Left lung (tissue), 10 donors: ENCODE measurements around the gene STON1. TPM values are rescaled to one million over a fixed set of nuclear protein-coding genes. Genes with fewer than 3 reads are reported as not detected.
A peak's percentile ranks its signal among the peaks of the same experiment; 100 is the strongest.
"Not testable (repeated sequence)": the region's sequence is repeated elsewhere in the genome, so short reads cannot be mapped to it uniquely, and the experiment has no call there.

Source experiments
- ATAC-seq: fragments of 200-7000 bp; cut with Tn5 transposase; one replicate; pipeline ENCODE4 v1.9.1; 2020; ENCODE audit warnings: moderate library complexity
- DNase-seq, 4 donors: peaks; one replicate each; pipeline ENCODE4 v3.0.0-alpha.2; 2013 to 2020
- H3K27ac ChIP-seq, 2 donors: fragments of 200-600 bp; sonication (generic) in 1 of 2; one replicate each; pipeline versions ENCODE4 v1.5.0 to v1.8.0; 2020 to 2021
- H3K27me3 ChIP-seq, 2 donors: fragments of 200-600 bp; sonication (generic) in 1 of 2; one replicate each; pipeline versions ENCODE4 v1.5.0 to v1.8.0; 2020 to 2021
- H3K36me3 ChIP-seq, 2 donors: fragments of 200-600 bp; sonication (generic) in 1 of 2; one replicate each; pipeline versions ENCODE4 v1.5.0 to v1.8.0; 2020 to 2021
- H3K4me1 ChIP-seq, 2 donors: fragments of 200-600 bp; one replicate each; pipeline ENCODE4 v1.8.0; 2021
- H3K4me3 ChIP-seq, 2 donors: fragments of 200-600 bp; sonication (generic) in 1 of 2; one replicate each; pipeline versions ENCODE4 v1.5.0 to v1.8.0; 2020 to 2021; ENCODE audit warnings: mild to moderate bottlenecking in 1 of 2
- H3K9me3 ChIP-seq, 2 donors: fragments of 200-600 bp; sonication (generic) in 1 of 2; one replicate each; pipeline versions ENCODE4 v1.5.0 to v1.8.0; 2020 to 2021
- CTCF ChIP-seq, 2 donors: fragments of 200-600 bp; sonication (generic) in 1 of 2; IDR thresholded peaks; one replicate each; pipeline versions ENCODE4 v1.5.0 to v1.8.0; 2021; ENCODE audit warnings: antibody characterized with exemption in 2 of 2
- intact Hi-C, 2 donors: fragments of 100-400 bp; cut with DNase I; formaldehyde crosslinking; loops; one replicate each; pipeline versions ENCODE4 v1.11.2 to v1.14.2; 2022
- polyA plus RNA-seq, 6 donors: library from polyadenylated mRNA; unstranded; fragments of 120-200 nt; gene quantifications; one replicate each; pipeline ENCODE4 v1.2.1, GENCODE V29; 2013; ENCODE audit not compliant: insufficient read length in 6 of 6
- total RNA-seq, 2 donors: library from RNA; stranded (reverse); fragmentation: NEBNext Ultra II Directional; extraction: Animal tissue kit (Norgen Biotek cat#: 25700); gene quantifications; one replicate each; pipeline ENCODE4 v1.2.1, GENCODE V29; 2021
- donor health status: DM: no; HTN: yes; CAD: no.
- donor health status: DM: no; HTN: no; CAD: no.

The STON1 gene
- total and polyA plus RNA-seq, 8 donors, result 12.4 to 24.3 (median 19.2) TPM

- H3K4me3 ChIP-seq, result no peak overlapping the region
- ATAC-seq, result no peak
- H3K4me1 ChIP-seq, result peaks cover 3 to 15% of the 10 kb centered on the region in 2 donors
- no peak for TF ChIP-seq CTCF (IDR thresholded peaks at IDR 0.05)
- no peaks in the 10 kb centered on the region for H3K27me3 ChIP-seq
- intact Hi-C loops, result no loop called here
- no peaks in the 10 kb centered on the region for H3K9me3 ChIP-seq
- H3K27ac ChIP-seq, result no peak overlapping the region
- no peak for DNase-seq
- H3K36me3 ChIP-seq, result peaks cover 1 to 96% of the 10 kb centered on the region in 2 donors
Observed at GRCh38 chr2:48514348-48515003, 15.5 kb upstream of the STON1 start.

GRCh38 chr2:48515513-48515985 is 14.4 kb upstream of the STON1 start:
- DNase-seq, result peak in 2 of 4 donors; percentile 30 to 54
- H3K4me1 ChIP-seq, result peaks cover 3 to 4% of the 10 kb centered on the region in 2 donors
- peaks cover 4 to 99% of the 10 kb centered on the region in 2 donors for H3K36me3 ChIP-seq
- ATAC-seq, result peak; percentile 95
- no peaks in the 10 kb centered on the region for H3K27me3 ChIP-seq
- H3K4me3 ChIP-seq, result no peak overlapping the region
- intact Hi-C loops, result no loop called here
- H3K9me3 ChIP-seq, result no peaks in the 10 kb centered on the region
- H3K27ac ChIP-seq, result peak overlapping the region in 1 of 2 donors; percentile 61
- TF ChIP-seq CTCF (IDR thresholded peaks at IDR 0.05), result no peak

GRCh38 chr2:48519593-48519992 is 10.4 kb upstream of the STON1 start:
- no peak for ATAC-seq
- intact Hi-C loops, result no loop called here
- TF ChIP-seq CTCF (IDR thresholded peaks at IDR 0.05), result no peak
- no peak overlapping the region for H3K27ac ChIP-seq
- peaks cover 4 to 80% of the 10 kb centered on the region in 2 donors for H3K36me3 ChIP-seq
- no peaks in the 10 kb centered on the region for H3K9me3 ChIP-seq
- DNase-seq, result no peak
- H3K4me3 ChIP-seq, result no peak overlapping the region
- H3K4me1 ChIP-seq, result peaks cover 0 to 3% of the 10 kb centered on the region in 2 donors
- no peaks in the 10 kb centered on the region for H3K27me3 ChIP-seq

- H3K27ac ChIP-seq, H3K4me3 ChIP-seq, ATAC-seq, intact Hi-C loops, DNase-seq, H3K27me3 ChIP-seq, H3K4me1 ChIP-seq, H3K9me3 ChIP-seq: not testable (repeated sequence)
- H3K36me3 ChIP-seq, result peaks cover under 1 to 28% of the 10 kb centered on the region in 2 donors
Observed at GRCh38 chr2:48524756-48525155, 5.2 kb upstream of the STON1 start.

- DNase-seq (peak in 1 of 4 donors; percentile 58), ATAC-seq (no peak)
- H3K27me3 ChIP-seq, result peaks cover 0 to 8% of the 10 kb centered on the region in 2 donors
- H3K4me3 ChIP-seq, result no peak overlapping the region
- H3K9me3 ChIP-seq, result no peaks in the 10 kb centered on the region
- intact Hi-C loops, result no loop called here
- H3K4me1 ChIP-seq, result peaks cover 0 to 7% of the 10 kb centered on the region in 2 donors
- peak overlapping the region in 1 of 2 donors; percentile 5 for H3K27ac ChIP-seq
- TF ChIP-seq CTCF (IDR thresholded peaks at IDR 0.05), result no peak
- peaks cover 0 to 22% of the 10 kb centered on the region in 2 donors for H3K36me3 ChIP-seq
Observed at GRCh38 chr2:48525269-48525943, 4.5 kb upstream of the STON1 start.
